HG03196 (cell line): ENCODE results near the gene PCSK9.
"Not testable (repeated sequence)": the region's sequence is repeated elsewhere in the genome, so short reads cannot be mapped to it uniquely, and the experiment has no call there.

Experiments
- ATAC-seq: cut with Tn5 transposase; IDR thresholded peaks from one replicate; pipeline ENCODE4 v1.9.1; 2021; ENCODE audit not compliant: unreplicated experiment

The PCSK9 gene

GRCh38 chr1:55076356-55076755 lies 37.0 kb downstream of the PCSK9 start:
- no peak for ATAC-seq

- no peak for ATAC-seq
Measured at GRCh38 chr1:55078470-55078869, 39.1 kb downstream of the PCSK9 start.

GRCh38 chr1:55079651-55080050 lies 40.3 kb downstream of the PCSK9 start:
- no peak for ATAC-seq

GRCh38 chr1:55081188-55081904 lies 42.0 kb downstream of the PCSK9 start:
- ATAC-seq: no peak

- no peak for ATAC-seq
Measured at GRCh38 chr1:55081905-55082296, 42.6 kb downstream of the PCSK9 start.

- no peak for ATAC-seq
Measured at GRCh38 chr1:55084257-55084656, 44.9 kb downstream of the PCSK9 start.

GRCh38 chr1:55087439-55087838 lies 48.1 kb downstream of the PCSK9 start:
- no peak for ATAC-seq

GRCh38 chr1:55088413-55088812 lies 49.1 kb downstream of the PCSK9 start:
- ATAC-seq: no peak

- ATAC-seq: no peak
Measured at GRCh38 chr1:55089683-55090082, 50.3 kb downstream of the PCSK9 start.

GRCh38 chr1:55092475-55092874 lies 53.1 kb downstream of the PCSK9 start:
- no peak for ATAC-seq

- no peak for ATAC-seq
Measured at GRCh38 chr1:55095095-55095494, 55.7 kb downstream of the PCSK9 start.

GRCh38 chr1:55103891-55104290 lies 64.5 kb downstream of the PCSK9 start:
- ATAC-seq: no peak

GRCh38 chr1:55107101-55107500 lies 67.8 kb downstream of the PCSK9 start:
- ATAC-seq: no peak

GRCh38 chr1:55109005-55109404 lies 69.7 kb downstream of the PCSK9 start:
- ATAC-seq: not testable (repeated sequence)
